Mucosa of descending colon (tissue), 3 donors: ENCODE data around the gene PTPRT. TPM values are rescaled to one million over a fixed set of nuclear protein-coding genes. Genes with fewer than 3 reads are reported as not detected.

ENCODE experiments used
- ATAC-seq: fragments of 200-7000 bp; cut with Tn5 transposase; one replicate; pipeline ENCODE4 v1.9.1; 2020; ENCODE audit warnings: mild to moderate bottlenecking, moderate library complexity
- DNase-seq, 3 donors: peaks; one replicate each; pipeline ENCODE4 v3.0.0-alpha.2; 2020
- H3K36me3 ChIP-seq: fragments of 200-600 bp; one replicate; pipeline ENCODE4 v1.8.0; 2021; ENCODE audit warnings: low read depth, mild to moderate bottlenecking
- H3K4me1 ChIP-seq: fragments of 200-600 bp; one replicate; pipeline ENCODE4 v1.8.0; 2021; ENCODE audit warnings: low read depth, mild to moderate bottlenecking
- H3K4me3 ChIP-seq: fragments of 200-600 bp; one replicate; pipeline ENCODE4 v1.8.0; 2021; ENCODE audit warnings: mild to moderate bottlenecking
- H3K9me3 ChIP-seq: fragments of 200-600 bp; one replicate; pipeline ENCODE4 v1.8.0; 2021; ENCODE audit warnings: mild to moderate bottlenecking
- CTCF ChIP-seq: fragments of 200-600 bp; IDR thresholded peaks from one replicate; pipeline ENCODE4 v1.8.0; 2022; ENCODE audit warnings: antibody characterized with exemption, mild to moderate bottlenecking
- intact Hi-C, 2 donors: fragments of 100-400 bp; cut with DNase I in 1 of 2; cut with micrococcal nuclease in 1 of 2; formaldehyde crosslinking; loops; one replicate each; pipeline versions ENCODE4 v1.11.0 to v1.11.1; 2022; cut with DNase I, micrococcal nuclease
- total RNA-seq, 3 donors: library from RNA; stranded (reverse); fragmentation: NEBNext Ultra II Directional in 2 of 3; extraction: Animal tissue kit (Norgen Biotek cat#: 25700) in 2 of 3; gene quantifications; one replicate each; pipeline versions ENCODE4 v1.2.1 to v1.2.4, GENCODE V29; 2021 to 2023
- donor health status: DM: no; HTN: no; CAD: no; lungs with moderate emphysema.
- donor health status: DM: no; HTN: no; CAD: no.
- donor health status: DM: no; HTN: yes; CAD: no.

PTPRT gene
- total RNA-seq, 3 donors from 2014 or later = 0.19 to 0.43 (median 0.38) TPM

- ATAC-seq (peak; percentile 36), DNase-seq (no peak)
- no peaks in the 10 kb centered on the region for H3K4me1 ChIP-seq
- TF ChIP-seq CTCF = no peak
- H3K36me3 ChIP-seq = no peaks in the 10 kb centered on the region
- no peak overlapping the region for H3K4me3 ChIP-seq
- H3K9me3 ChIP-seq = no peaks in the 10 kb centered on the region
- intact Hi-C loops = no loop called here
Observed at GRCh38 chr20:42749556-42749955, 440.1 kb downstream of the PTPRT start.

- H3K4me3 ChIP-seq = no peak overlapping the region
- no peaks in the 10 kb centered on the region for H3K4me1 ChIP-seq
- intact Hi-C loops = no loop called here
- peak; percentile 43 for ATAC-seq
- no peak for TF ChIP-seq CTCF
- no peaks in the 10 kb centered on the region for H3K36me3 ChIP-seq
- DNase-seq = no peak
- no peaks in the 10 kb centered on the region for H3K9me3 ChIP-seq
Observed at GRCh38 chr20:42747765-42748411, 441.8 kb downstream of the PTPRT start.

GRCh38 chr20:42744756-42745465 lies 444.8 kb downstream of the PTPRT start:
- H3K36me3 ChIP-seq = no peaks in the 10 kb centered on the region
- intact Hi-C loops = no loop called here
- H3K4me3 ChIP-seq = no peak overlapping the region
- no peaks in the 10 kb centered on the region for H3K4me1 ChIP-seq
- TF ChIP-seq CTCF = no peak
- DNase-seq (no peak), ATAC-seq (no peak)
- H3K9me3 ChIP-seq = no peaks in the 10 kb centered on the region

- ATAC-seq = no peak
Observed at GRCh38 chr20:42742926-42743325, 446.8 kb downstream of the PTPRT start.

GRCh38 chr20:42741906-42742305 lies 447.8 kb downstream of the PTPRT start:
- Histone ChIP-seq H3K4me1 (no peaks in the 10 kb centered on the region), H3K9me3 (no peaks in the 10 kb centered on the region), H3K36me3 (no peaks in the 10 kb centered on the region), H3K4me3 (no peak overlapping the region)
- DNase-seq (no peak), ATAC-seq (no peak)
- no peak for TF ChIP-seq CTCF
- intact Hi-C loops = no loop called here

More at GRCh38 chr20:42742926-42743325, 446.8 kb downstream of the PTPRT start:
- no peak for DNase-seq
- no peaks in the 10 kb centered on the region for H3K4me1 ChIP-seq
- TF ChIP-seq CTCF = no peak
- H3K36me3 ChIP-seq = no peaks in the 10 kb centered on the region
- intact Hi-C loops = no loop called here
- H3K4me3 ChIP-seq = no peak overlapping the region
- no peaks in the 10 kb centered on the region for H3K9me3 ChIP-seq
